Parathyroid adenoma (tissue), 2 donors: ENCODE results near the gene PTOV1.

Experiments used
- H2AFZ ChIP-seq: fragments of 300-600 bp; sonication (generic); one replicate; pipeline ENCODE4 v1.7.0; 2017; ENCODE audit warnings: antibody characterized with exemption, mild to moderate bottlenecking
- H3K27ac ChIP-seq: fragments of 300-600 bp; sonication (generic); one replicate; pipeline ENCODE4 v1.7.0; 2017
- H3K27me3 ChIP-seq: fragments of 300-600 bp; sonication (generic); one replicate; pipeline ENCODE4 v1.7.0; 2017; ENCODE audit warnings: low read length; ENCODE audit not compliant: control insufficient read depth, insufficient read depth
- H3K36me3 ChIP-seq: fragments of 300-600 bp; sonication (generic); one replicate; pipeline ENCODE4 v1.7.0; 2017; ENCODE audit warnings: low read length; ENCODE audit not compliant: control insufficient read depth, insufficient read depth
- H3K4me1 ChIP-seq: fragments of 300-600 bp; sonication (generic); one replicate; pipeline ENCODE4 v1.7.0; 2017; ENCODE audit warnings: control low read depth
- H3K4me2 ChIP-seq: fragments of 300-600 bp; sonication (generic); one replicate; pipeline ENCODE4 v1.7.0; 2017; ENCODE audit warnings: low read length
- H3K4me3 ChIP-seq: fragments of 300-600 bp; sonication (generic); one replicate; pipeline ENCODE4 v1.7.0; 2017; ENCODE audit warnings: low read depth, low read length
- H3K79me2 ChIP-seq: fragments of 300-600 bp; sonication (generic); one replicate; pipeline ENCODE4 v1.7.0; 2017; ENCODE audit warnings: control low read depth
- H3K9ac ChIP-seq: fragments of 300-600 bp; sonication (generic); one replicate; pipeline ENCODE4 v1.7.0; 2017; ENCODE audit warnings: mild to moderate bottlenecking
- H3K9me3 ChIP-seq: fragments of 300-600 bp; sonication (generic); one replicate; pipeline ENCODE4 v1.7.0; 2017; ENCODE audit warnings: low read length; ENCODE audit not compliant: control insufficient read depth
- CTCF ChIP-seq: fragments of 300-600 bp; sonication (generic); IDR thresholded peaks from one replicate; pipeline ENCODE4 v1.7.0; 2017; ENCODE audit warnings: antibody characterized with exemption, mild to moderate bottlenecking
- donor health status: primary hyperparathyroidism.

Gene PTOV1

GRCh38 chr19:49873834-49874233 lies 22.9 kb downstream of the PTOV1 start:
- H3K36me3 ChIP-seq = no peaks in the 10 kb centered on the region
- H3K9ac ChIP-seq = no peak overlapping the region
- H3K27ac ChIP-seq = no peak overlapping the region
- H3K79me2 ChIP-seq = peaks cover 14% of the 10 kb centered on the region
- no peak for TF ChIP-seq CTCF
- no peak overlapping the region for H3K4me3 ChIP-seq
- no peak overlapping the region for H2AFZ ChIP-seq
- no peak overlapping the region for H3K4me2 ChIP-seq
- no peaks in the 10 kb centered on the region for H3K27me3 ChIP-seq
- H3K9me3 ChIP-seq = no peaks in the 10 kb centered on the region
- H3K4me1 ChIP-seq = peaks cover 14% of the 10 kb centered on the region

- no peak overlapping the region for H3K4me3 ChIP-seq
- H3K9ac ChIP-seq = no peak overlapping the region
- H3K4me1 ChIP-seq = peaks cover 12% of the 10 kb centered on the region
These were observed 23.7 kb downstream of the PTOV1 start for GRCh38 chr19:49874503-49875157.

GRCh38 chr19:49875177-49875576 lies 24.2 kb downstream of the PTOV1 start:
- Histone ChIP-seq H3K4me1 (peaks cover 10% of the 10 kb centered on the region), H3K27ac (peak overlapping the region; percentile 96), H3K36me3 (no peaks in the 10 kb centered on the region), H3K9me3 (no peaks in the 10 kb centered on the region), H3K27me3 (no peaks in the 10 kb centered on the region), H3K79me2 (peaks cover 14% of the 10 kb centered on the region), H3K4me3 (peak overlapping the region; percentile 100), H3K4me2 (peak overlapping the region; percentile 90), H2AFZ (no peak overlapping the region), H3K9ac (no peak overlapping the region)
- TF ChIP-seq CTCF = no peak

More at GRCh38 chr19:49874503-49875157, 23.7 kb downstream of the PTOV1 start:
- TF ChIP-seq CTCF = no peak
- Histone ChIP-seq H3K9me3 (no peaks in the 10 kb centered on the region), H3K4me2 (no peak overlapping the region), H2AFZ (no peak overlapping the region), H3K27ac (no peak overlapping the region), H3K36me3 (no peaks in the 10 kb centered on the region), H3K79me2 (peaks cover 14% of the 10 kb centered on the region), H3K27me3 (no peaks in the 10 kb centered on the region)

- H3K4me2 ChIP-seq = peak overlapping the region; percentile 90
- peaks cover 6% of the 10 kb centered on the region for H3K4me1 ChIP-seq
- H3K36me3 ChIP-seq = no peaks in the 10 kb centered on the region
- H3K27me3 ChIP-seq = no peaks in the 10 kb centered on the region
- H3K79me2 ChIP-seq = peaks cover 11% of the 10 kb centered on the region
- no peak for TF ChIP-seq CTCF
- peak overlapping the region; percentile 85 for H2AFZ ChIP-seq
- peak overlapping the region; percentile 64 for H3K9ac ChIP-seq
- peak overlapping the region; percentile 96 for H3K27ac ChIP-seq
- no peaks in the 10 kb centered on the region for H3K9me3 ChIP-seq
- peak overlapping the region; percentile 100 for H3K4me3 ChIP-seq
These were observed 25.0 kb downstream of the PTOV1 start for GRCh38 chr19:49875857-49876421.
